Measurements from ENCODE around the gene HOXA5.

Gene HOXA5

DNA sequence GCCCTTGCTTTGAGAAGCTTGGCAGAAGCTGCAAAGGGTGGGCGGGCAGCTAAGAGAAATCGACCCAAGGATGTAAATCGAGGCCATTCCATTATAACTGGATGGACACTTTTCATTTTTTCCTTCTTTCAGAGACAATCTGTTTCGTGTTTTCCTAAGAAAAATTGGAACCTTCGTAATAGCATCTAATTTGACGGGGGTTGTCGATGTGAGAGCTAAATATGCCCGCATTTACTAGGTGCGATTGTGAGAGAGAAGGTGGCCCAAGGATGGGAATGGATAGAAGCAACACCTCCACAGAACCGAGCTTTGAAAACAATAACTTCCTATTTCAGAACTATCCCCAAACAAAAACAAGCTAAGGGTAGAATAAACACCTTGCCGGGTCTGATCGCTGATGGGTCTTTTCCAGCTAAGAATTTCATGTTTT is 12.1 kb downstream of the HOXA5 start:
- no peak for DNase-seq

GRCh38 chr7:27130540-27131389 is 12.7 kb downstream of the HOXA5 start, which contains the start of gene HOXA4:
Gene HOXA4, minus strand, starts transcription at chr7:27130757. Its CDS starts 24 bp downstream, at chr7:27130733.
- peak; percentile 20 to 84 (median 74) for DNase-seq

GRCh38 chr7:27129729-27130539 is 13.5 kb downstream of the HOXA5 start:
- DNase-seq: peak in 2 of 6 experiments; percentile 15 to 29

- DNase-seq: no peak
Observed at GRCh38 chr7:27128776-27129728, 14.4 kb downstream of the HOXA5 start.

DNA sequence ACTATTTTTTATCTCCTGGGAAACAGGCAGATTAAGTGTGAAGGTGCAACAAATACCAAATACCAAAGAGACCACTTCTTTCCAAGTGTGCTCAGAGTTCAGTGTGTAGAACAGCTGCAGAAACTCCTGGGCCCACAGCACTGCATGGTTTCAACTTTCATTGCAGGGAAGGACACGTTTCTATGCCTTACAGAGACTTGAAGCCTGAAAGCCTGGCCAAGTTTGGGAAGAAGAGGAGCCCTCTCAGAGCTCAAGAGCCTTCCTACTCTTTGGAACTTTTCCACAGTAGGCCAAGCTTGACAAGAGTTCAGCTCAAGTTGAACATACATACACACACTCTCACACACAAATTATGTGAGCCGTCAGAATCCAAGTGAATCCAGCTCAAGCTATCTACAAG is 15.4 kb downstream of the HOXA5 start:
- DNase-seq: no peak

DNA sequence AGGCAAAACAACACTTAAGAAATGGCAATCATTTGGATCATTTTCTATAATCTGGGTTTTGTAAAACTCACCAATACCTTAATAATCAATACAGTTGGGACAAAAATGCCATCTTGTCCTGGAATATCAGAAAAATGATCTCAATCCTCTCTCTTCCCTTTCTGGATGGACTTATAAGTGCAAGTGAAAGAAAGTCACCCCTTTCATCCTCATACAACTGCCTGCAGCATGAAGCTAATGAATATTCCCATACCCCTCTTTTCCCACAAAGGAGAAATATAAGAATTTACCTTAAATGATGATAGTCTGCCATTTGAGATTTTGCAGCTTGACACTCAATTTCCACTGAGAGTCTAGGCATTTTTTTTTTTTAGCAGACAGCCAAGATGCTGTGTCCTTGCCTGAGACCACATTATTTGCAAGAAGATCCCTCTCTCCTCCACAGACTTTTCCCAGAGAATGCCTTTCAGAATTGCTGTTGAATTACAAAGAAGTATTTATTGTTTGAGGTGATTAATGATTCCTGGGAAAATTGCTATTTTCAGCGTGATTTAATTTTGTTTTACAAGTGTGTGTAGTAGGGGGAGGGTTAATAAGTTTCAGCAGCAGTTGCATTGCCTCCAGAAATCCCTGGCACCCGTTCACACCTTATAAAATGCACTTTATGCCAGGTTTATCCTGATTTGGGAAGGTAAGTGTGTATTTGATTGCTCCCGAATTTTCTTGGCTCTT is 16.7 kb downstream of the HOXA5 start:
- no peak for DNase-seq

DNA sequence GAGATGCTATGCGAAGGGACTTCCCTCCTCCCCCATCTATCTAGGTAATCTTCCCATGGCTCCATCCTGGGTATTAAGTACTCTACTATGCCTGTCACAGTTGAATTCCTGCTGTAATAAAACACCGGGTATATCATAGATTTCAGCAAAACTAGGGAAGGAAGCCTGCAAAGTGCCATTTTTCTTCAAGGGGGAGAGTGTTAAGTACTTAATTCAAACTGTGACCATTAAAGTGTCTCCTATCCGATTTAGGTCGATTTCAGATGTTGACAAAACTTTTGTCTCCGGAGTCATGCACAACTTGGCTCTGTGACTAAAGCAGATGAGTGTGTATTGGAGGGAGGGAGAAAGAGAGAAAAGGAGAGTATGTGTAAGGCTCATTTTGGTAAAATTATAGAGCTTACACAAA is 17.5 kb downstream of the HOXA5 start:
- DNase-seq: no peak

- no peak for DNase-seq
Observed at GRCh38 chr7:27124902-27125689, 18.4 kb downstream of the HOXA5 start.

- no peak for DNase-seq
Observed at GRCh38 chr7:27124096-27124901, 19.2 kb downstream of the HOXA5 start.

GRCh38 chr7:27123477-27124053 is 19.9 kb downstream of the HOXA5 start:
- DNase-seq: no peak

DNA sequence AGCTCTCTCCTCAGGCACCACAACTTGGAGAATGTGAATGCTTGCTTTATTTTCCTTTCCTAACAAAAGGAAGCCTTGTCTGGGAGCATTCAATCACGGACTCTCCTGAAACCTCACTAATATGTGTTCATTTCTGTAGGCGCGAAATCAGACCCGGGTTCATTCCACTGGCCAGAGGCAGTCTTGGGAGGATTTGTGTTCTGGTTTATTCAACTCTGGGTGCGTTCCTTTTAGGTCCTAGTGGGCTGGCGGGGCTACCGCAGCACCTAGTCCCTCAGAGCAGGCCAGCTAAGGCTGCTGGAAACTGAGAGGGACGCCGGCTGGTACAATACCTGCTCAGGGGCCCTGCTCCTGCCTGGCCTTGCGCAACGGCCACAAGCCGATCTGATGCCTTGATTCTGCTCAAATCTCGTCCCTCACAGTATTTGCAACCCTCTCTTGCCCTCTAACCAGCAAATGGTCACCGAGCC is 20.4 kb downstream of the HOXA5 start:
- no peak for DNase-seq

DNA sequence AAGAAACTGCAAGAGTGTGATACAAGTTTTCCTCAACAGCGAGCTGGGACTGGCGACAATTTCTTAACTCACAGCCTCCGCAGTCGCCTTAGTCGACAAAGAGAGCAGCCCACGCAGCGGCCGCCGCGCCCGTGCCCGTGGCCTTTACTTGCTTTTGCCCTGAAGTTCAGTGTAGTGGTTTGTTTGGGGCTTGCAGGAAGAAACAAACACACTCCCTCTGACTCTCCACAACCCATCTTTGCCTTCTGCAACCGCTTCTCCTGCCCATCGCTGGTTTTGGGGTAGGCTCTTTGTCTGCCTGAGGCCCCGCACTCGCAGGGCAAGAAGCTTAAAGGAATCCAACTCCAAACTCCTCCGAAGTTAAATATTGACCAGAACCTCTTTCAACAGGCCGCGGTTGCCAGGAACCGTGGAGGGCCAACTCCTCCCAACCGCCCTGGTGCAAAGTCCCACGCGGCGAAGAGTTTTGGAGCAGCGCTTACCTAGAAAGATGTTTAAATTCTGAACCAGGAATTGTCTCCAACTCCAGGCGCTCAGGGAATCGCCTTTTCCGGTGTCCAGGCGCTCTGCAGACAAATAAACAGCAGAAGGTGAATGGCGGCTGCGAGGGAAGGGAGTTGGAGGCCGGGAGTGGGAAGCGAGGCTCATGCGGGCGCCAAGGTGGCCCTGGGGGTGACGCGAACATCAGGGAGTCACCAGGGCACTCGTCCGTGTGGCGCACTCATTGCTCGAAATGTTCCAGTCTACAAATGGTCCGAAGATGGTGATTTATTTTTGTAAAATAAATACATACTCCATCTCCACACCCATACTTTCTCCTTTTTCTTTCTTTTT is 21.2 kb downstream of the HOXA5 start:
- DNase-seq: no peak

GRCh38 chr7:27121684-27122076 is 21.8 kb downstream of the HOXA5 start:
- DNase-seq: no peak

DNA sequence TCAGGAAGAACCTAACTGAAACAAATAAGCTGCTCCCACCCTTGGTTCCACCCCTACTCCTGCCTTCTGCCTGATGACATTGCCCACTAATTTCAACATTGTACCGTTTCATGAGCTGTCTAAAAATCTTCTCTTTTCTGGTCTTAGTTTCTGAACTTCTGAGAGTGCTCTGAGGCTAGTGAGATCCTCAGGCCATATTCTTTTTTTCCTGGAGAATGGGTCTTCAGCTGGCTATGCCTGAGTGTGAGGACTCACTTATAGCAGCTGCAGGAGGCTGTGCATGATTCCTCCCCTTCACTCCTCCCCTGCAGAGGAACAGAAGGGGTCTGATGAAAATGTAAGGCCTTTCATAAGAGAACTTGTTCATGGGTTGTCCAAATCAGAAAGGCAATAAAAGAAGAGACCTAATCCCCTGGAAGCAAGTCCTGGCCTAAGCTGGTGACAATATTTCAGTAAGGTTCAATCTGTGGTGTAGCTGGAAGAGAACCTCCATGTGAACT is 24.0 kb downstream of the HOXA5 start:
- DNase-seq: no peak

DNA sequence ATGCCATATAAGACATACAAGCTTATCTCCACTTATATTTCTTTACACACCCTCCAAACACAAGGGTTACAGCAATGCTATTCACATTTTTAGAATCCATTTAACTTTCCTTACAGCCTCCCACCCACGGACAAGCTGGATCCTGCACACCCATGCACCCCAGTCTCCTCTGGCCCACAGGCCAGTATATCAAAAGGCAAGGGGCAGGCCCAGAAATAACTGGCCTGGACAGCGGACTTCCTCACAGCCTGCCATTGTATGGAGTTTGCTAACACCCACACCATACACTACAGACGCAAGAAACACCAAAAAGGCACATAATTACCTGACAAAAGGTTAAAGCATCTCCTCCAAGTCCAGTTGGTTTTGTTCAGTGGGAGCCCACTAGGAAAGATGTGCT is 24.9 kb downstream of the HOXA5 start:
- DNase-seq: no peak

GRCh38 chr7:27117887-27118491 is 25.5 kb downstream of the HOXA5 start:
- no peak for DNase-seq

- DNase-seq: no peak
Observed at GRCh38 chr7:27116962-27117886, 26.3 kb downstream of the HOXA5 start.

All from stimulated activated naive CD4-positive, alpha-beta T cell (primary cell).